RWPE1 (cell line): ENCODE data around the gene LGR4.
A peak's percentile ranks its signal among the peaks of the same experiment; 100 is the strongest.

ENCODE experiments used
- CTCF ChIA-PET: fragments of 350-600 bp; sonication (Branson Sonifier 250); formaldehyde crosslinking; extraction: SDS; loops from one replicate; lab custom pipeline; 2021; lab: Yijun Ruan, JAX
- POLR2A ChIA-PET: fragments of 400-600 bp; formaldehyde crosslinking; extraction: SDS; loops from one replicate; lab custom pipeline; 2020; ENCODE audit warnings: antibody characterized with exemption; ENCODE audit not compliant: low non-redundant PET; lab: Yijun Ruan, JAX
- DNase-seq: peaks from one replicate; pipeline ENCODE4 v3.0.0; 2012; ENCODE audit warnings: low spot score
- H3K27ac ChIP-seq: fragments of 450-650 bp; 2 replicates; pipeline ENCODE4 v1.5.1; 2017
- TF ChIP-seq, protein P1 (sequence below): fragments of 450-650 bp; conservative IDR thresholded peaks from 2 replicates; pipeline ENCODE4 v1.5.1; 2017; ENCODE audit warnings: low read depth, mild to moderate bottlenecking

The LGR4 gene

DNA sequence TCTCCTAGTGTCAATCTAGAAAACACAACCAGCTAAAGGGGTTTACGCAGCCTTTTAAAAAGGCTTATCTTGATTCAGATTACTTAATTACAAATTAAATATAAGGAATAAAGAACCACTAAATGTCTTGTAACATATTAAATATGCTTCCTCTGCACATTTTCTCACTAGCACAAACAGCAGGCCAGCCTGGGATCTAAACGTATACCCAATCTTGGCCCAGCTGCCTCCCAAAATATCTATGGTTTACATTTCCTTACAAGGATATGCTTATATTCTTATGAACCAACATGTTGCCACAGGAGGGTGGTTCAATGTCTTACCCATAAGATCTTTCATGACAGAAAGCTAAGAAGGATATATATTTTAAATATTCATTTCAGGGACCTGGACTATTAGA lies 7.7 kb downstream of the LGR4 start:
- no peak overlapping the region for H3K27ac ChIP-seq
- TF ChIP-seq, protein P1, sequence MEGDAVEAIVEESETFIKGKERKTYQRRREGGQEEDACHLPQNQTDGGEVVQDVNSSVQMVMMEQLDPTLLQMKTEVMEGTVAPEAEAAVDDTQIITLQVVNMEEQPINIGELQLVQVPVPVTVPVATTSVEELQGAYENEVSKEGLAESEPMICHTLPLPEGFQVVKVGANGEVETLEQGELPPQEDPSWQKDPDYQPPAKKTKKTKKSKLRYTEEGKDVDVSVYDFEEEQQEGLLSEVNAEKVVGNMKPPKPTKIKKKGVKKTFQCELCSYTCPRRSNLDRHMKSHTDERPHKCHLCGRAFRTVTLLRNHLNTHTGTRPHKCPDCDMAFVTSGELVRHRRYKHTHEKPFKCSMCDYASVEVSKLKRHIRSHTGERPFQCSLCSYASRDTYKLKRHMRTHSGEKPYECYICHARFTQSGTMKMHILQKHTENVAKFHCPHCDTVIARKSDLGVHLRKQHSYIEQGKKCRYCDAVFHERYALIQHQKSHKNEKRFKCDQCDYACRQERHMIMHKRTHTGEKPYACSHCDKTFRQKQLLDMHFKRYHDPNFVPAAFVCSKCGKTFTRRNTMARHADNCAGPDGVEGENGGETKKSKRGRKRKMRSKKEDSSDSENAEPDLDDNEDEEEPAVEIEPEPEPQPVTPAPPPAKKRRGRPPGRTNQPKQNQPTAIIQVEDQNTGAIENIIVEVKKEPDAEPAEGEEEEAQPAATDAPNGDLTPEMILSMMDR, result no peak
- ChIA-PET POLR2A (no interaction called here), CTCF (interaction anchor here (0.6 kb wide), 1 partner anchor 35 kb away, joined by 3 read pairs; no protein-coding TSS in a partner anchor)
- no peak for DNase-seq

DNA sequence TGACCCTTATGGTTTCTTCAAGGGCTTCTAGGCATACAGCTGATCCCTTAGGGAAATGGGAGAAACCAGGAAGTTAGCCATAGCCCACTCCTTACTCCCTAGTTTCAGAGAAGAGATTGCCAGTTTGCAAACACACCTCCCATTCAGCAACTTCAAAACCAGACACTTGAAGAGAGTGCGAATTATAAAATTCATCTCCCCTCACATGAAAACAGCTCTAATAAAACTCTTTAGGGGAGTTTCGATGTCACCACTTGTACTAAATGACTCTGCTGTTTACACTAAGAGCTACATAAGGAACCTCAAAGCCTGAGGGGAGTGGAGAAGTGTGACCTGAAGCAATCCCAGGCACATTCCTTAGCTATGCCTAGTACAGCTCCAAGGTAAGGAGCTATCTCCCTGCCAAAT lies 8.3 kb downstream of the LGR4 start:
- TF ChIP-seq, protein P1, result no peak
- CTCF ChIA-PET, result interaction anchor here (0.6 kb wide), 1 partner anchor 34 kb away, joined by 3 read pairs; no protein-coding TSS in a partner anchor
- peak; percentile 59 for DNase-seq
- no peak overlapping the region for H3K27ac ChIP-seq
- POLR2A ChIA-PET, result no interaction called here

DNA sequence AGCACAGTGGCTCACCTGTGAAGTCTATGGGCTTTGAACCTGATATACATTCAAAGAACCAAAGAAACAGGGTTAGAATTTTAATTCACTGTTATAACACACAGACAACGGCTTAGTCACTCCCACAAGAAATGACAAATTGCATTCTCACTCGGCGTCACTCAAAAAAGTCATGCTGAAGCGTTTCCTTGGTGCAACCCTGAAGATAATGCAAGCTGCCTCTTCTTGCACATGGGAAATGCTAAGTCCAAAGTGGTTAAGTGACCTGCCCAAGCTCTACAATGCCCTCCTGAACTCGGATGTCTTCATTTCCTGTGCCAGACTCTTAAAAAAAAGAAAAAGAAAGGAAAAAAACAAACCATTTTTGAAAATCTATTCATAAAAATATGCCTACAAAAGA lies 10.0 kb downstream of the LGR4 start:
- no peak for DNase-seq
- TF ChIP-seq, protein P1, result no peak
- peak overlapping the region; percentile 67; the same call in 1 of the 2 replicates for H3K27ac ChIP-seq
- POLR2A ChIA-PET, result no interaction called here
- CTCF ChIA-PET, result interaction anchor here (0.7 kb wide), 1 partner anchor 556 kb away, joined by 4 read pairs; no protein-coding TSS in a partner anchor

DNA sequence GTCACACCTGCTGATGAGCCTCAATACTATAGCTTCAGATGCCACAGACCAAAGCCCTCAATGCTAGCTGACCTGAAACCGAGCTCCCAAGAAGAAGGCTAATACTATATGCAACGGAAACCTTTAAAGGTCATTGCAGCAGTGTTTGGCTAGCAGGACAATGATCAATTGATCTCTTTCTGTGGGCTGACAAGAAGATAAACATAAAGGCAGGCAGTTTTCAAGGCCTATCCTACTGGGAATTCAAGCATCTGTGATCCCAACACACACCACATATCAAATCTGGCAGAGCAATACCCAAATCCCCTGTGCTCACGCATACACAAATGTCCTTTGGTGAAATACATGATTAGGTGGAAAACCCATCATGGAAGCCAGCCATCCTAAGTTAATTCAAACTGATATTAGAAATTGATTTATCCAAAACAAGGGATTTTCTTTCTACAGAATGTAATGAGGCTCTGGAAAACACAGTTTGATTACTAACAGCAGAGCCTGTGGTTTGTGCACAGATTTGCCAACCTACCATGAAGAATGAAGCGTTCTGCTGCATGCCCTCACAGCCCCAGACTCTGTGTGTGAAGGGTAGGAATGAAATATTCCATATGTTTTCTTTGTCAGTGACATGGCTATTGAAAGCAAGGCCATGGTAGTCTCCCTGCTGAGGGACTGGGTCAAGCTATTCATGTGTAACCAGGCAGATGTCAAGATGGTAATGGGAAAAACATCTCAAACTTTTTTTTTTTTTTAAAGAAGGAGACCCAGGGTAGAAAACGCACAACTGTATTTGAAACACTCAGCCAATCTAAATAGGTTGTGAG lies 12.2 kb downstream of the LGR4 start:
- TF ChIP-seq, protein P1, result no peak
- no peak for DNase-seq
- POLR2A ChIA-PET, result no interaction called here
- H3K27ac ChIP-seq, result no peak overlapping the region
- CTCF ChIA-PET, result interaction anchor here (0.6 kb wide), 1 partner anchor 12 kb away, joined by 3 read pairs; no protein-coding TSS in a partner anchor

DNA sequence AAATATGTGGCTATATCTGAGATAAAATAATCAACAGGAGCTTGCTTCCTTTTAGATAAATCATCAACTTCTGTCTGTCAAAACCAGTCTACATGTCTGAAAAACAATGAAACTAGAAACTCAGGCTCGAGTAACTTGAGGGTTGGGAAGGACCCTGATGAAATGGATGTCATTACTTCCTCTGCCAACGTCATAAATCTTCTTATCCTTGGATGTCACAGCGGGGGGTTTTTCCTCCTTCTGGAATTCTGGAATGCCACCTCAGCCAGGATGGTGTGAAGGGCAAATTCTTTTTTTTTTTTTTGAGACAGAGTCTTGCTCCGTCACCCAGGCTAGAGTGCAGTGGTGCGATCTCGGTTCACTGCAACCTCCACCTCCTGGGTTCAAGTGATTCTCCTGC lies 13.4 kb downstream of the LGR4 start:
- DNase-seq, result no peak
- no peak overlapping the region for H3K27ac ChIP-seq
- POLR2A ChIA-PET, result no interaction called here
- TF ChIP-seq, protein P1, result no peak
- CTCF ChIA-PET, result no interaction called here

DNA sequence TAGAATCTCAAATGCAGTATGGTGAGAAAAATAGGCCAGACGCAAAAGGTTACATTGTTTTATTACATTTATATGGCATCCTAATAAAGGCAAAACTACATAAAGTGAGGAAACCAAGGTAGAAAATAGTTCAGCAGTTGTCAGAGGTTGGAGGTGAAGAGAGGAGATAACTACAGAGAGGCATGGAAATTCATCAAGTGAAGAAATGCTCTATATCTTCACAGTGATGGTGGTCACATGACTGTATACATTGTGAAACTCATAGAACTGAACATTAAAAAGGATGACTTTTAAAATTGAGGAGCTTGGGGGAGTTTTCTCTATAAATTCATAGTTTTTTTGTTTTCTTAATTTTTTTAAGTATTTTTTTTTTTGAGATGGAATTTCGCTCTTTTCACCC lies 14.4 kb downstream of the LGR4 start:
- ChIA-PET CTCF (no interaction called here), POLR2A (no interaction called here)
- TF ChIP-seq, protein P1, result no peak
- H3K27ac ChIP-seq, result no peak overlapping the region
- no peak for DNase-seq
